ENCODE data around the gene CXXC1.
"Not testable (repeated sequence)": the region's sequence is repeated elsewhere in the genome, so short reads cannot be mapped to it uniquely, and the experiment has no call there.

CXXC1 gene

GRCh38 chr18:50297621-50298442 is 10.3 kb upstream of the CXXC1 start:
- peak; percentile 68 for DNase-seq (ENCODE audit: low spot score)

GRCh38 chr18:50293039-50293438 is 5.5 kb upstream of the CXXC1 start:
- DNase-seq (ENCODE audit: low spot score), result no peak

- DNase-seq (ENCODE audit: low spot score), result no peak
Measured at GRCh38 chr18:50289108-50289443, 1.6 kb upstream of the CXXC1 start.

GRCh38 chr18:50288348-50289107 is 1.0 kb upstream of the CXXC1 start:
- DNase-seq (ENCODE audit: low spot score), result not testable (repeated sequence)

GRCh38 chr18:50287028-50287440 is 458 bp downstream of the CXXC1 start:
- no peak for DNase-seq (ENCODE audit: low spot score)

GRCh38 chr18:50286391-50287027 is 983 bp downstream of the CXXC1 start:
- peak; percentile 13 for DNase-seq (ENCODE audit: low spot score)

GRCh38 chr18:50285631-50286321 is 1.7 kb downstream of the CXXC1 start:
- no peak for DNase-seq (ENCODE audit: low spot score)

- no peak for DNase-seq (ENCODE audit: low spot score)
Measured at GRCh38 chr18:50285071-50285470, 2.4 kb downstream of the CXXC1 start.

GRCh38 chr18:50284255-50284885 is 3.1 kb downstream of the CXXC1 start:
- DNase-seq (ENCODE audit: low spot score), result no peak

GRCh38 chr18:50283469-50284209 is 3.9 kb downstream of the CXXC1 start:
- no peak for DNase-seq (ENCODE audit: low spot score)

- no peak for DNase-seq (ENCODE audit: low spot score)
Measured at GRCh38 chr18:50282521-50283335, 4.8 kb downstream of the CXXC1 start.

GRCh38 chr18:50281972-50282520 is 5.4 kb downstream of the CXXC1 start:
- no peak for DNase-seq (ENCODE audit: low spot score)

GRCh38 chr18:50281295-50281971 is 6.1 kb downstream of the CXXC1 start, which contains the start of gene MBD1:
TSS of gene MBD1 (minus strand) at chr18:50281523. CDS start at chr18:50279992, 1,531 bp downstream.
- DNase-seq (ENCODE audit: low spot score), result peak; percentile 96

- DNase-seq (ENCODE audit: low spot score), result no peak
Measured at GRCh38 chr18:50280707-50281294, 6.7 kb downstream of the CXXC1 start.

GRCh38 chr18:50279752-50280151 is 7.7 kb downstream of the CXXC1 start:
- DNase-seq (ENCODE audit: low spot score), result no peak

GRCh38 chr18:50277942-50278341 is 9.6 kb downstream of the CXXC1 start:
- no peak for DNase-seq (ENCODE audit: low spot score)

- DNase-seq (ENCODE audit: low spot score), result no peak
Measured at GRCh38 chr18:50276452-50276851, 11.0 kb downstream of the CXXC1 start.

- no peak for DNase-seq (ENCODE audit: low spot score)
Measured at GRCh38 chr18:50275503-50276036, 11.9 kb downstream of the CXXC1 start.

- no peak for DNase-seq (ENCODE audit: low spot score)
Measured at GRCh38 chr18:50274941-50275340, 12.6 kb downstream of the CXXC1 start.

Measured in CD4-positive, alpha-beta T cell treated with Interleukin-2 at 100 ng/mL for 4 hours (primary cell).